Natural killer cell (primary cell): Measurements from ENCODE around the gene ELMO1. TPM values are rescaled to one million over a fixed set of nuclear protein-coding genes. Genes with fewer than 3 reads are reported as not detected.

Experiments
- ATAC-seq, 3 donors: fragments of 150-1000 bp in 2 of 3; fragments of 200-7000 bp in 1 of 3; cut with Tn5 transposase; 1 replicate in 1 of 3; 2 replicates in 2 of 3; pipeline ENCODE4 v1.10.0; 2021; ENCODE audit warnings: mild to moderate bottlenecking in 2 of 3, moderate library complexity in 2 of 3
- DNase-seq, 2 donors: peaks; one replicate each; pipeline versions ENCODE4 v3.0.0 to v3.0.0-alpha.2; 2013 to 2021; ENCODE audit warnings: mixed read lengths in 1 of 2
- H3K27ac ChIP-seq: one replicate; pipeline ENCODE4 v1.5.1; 2013; ENCODE audit warnings: mild to moderate bottlenecking, low read length
- H3K27me3 ChIP-seq: one replicate; pipeline ENCODE4 v1.6.1; 2013; ENCODE audit warnings: low read length; ENCODE audit not compliant: control insufficient read depth, insufficient read depth
- H3K36me3 ChIP-seq: one replicate; pipeline ENCODE4 v1.6.1; 2013; ENCODE audit warnings: low read length; ENCODE audit not compliant: control insufficient read depth, insufficient read depth
- H3K4me1 ChIP-seq: one replicate; pipeline ENCODE4 v1.6.1; 2013; ENCODE audit warnings: low read length; ENCODE audit not compliant: control insufficient read depth, insufficient read depth
- H3K4me3 ChIP-seq: one replicate; pipeline ENCODE4 v1.5.1; 2013; ENCODE audit warnings: low read length
- H3K9me3 ChIP-seq: one replicate; pipeline ENCODE4 v1.6.1; 2013; ENCODE audit warnings: low read length; ENCODE audit not compliant: control insufficient read depth, insufficient read depth
- H3K27ac Mint-ChIP-seq, 2 donors: one replicate each; pipeline ENCODE4 v1.8.0; 2022; ENCODE audit warnings: mild to moderate bottlenecking in 2 of 2, mixed read lengths in 2 of 2, moderate library complexity in 1 of 2
- H3K27me3 Mint-ChIP-seq, 2 donors: one replicate each; pipeline ENCODE4 v1.8.0; 2022; ENCODE audit warnings: low read depth in 2 of 2, mixed read lengths in 2 of 2
- H3K36me3 Mint-ChIP-seq: one replicate; pipeline ENCODE4 v1.8.0; 2022; ENCODE audit warnings: mixed read lengths
- H3K4me1 Mint-ChIP-seq, 2 donors: one replicate each; pipeline ENCODE4 v1.8.0; 2022; ENCODE audit warnings: mixed read lengths in 2 of 2
- H3K4me3 Mint-ChIP-seq: one replicate; pipeline ENCODE4 v1.8.0; 2022; ENCODE audit warnings: mild to moderate bottlenecking, moderate library complexity, mixed read lengths
- H3K9me3 Mint-ChIP-seq, 2 donors: one replicate each; pipeline ENCODE4 v1.8.0; 2022; ENCODE audit warnings: mixed read lengths in 2 of 2
- CTCF ChIP-seq: fragments of 200-600 bp; IDR thresholded peaks from one replicate; pipeline ENCODE4 v1.8.0; 2022; ENCODE audit warnings: antibody characterized with exemption
- WGBS: methylation state at CpG from one replicate; pipeline ENCODE4 v1.1.7; 2013; ENCODE audit warnings: missing lambda C conversion rate; ENCODE audit not compliant: insufficient coverage; 5-methylcytosine and 5-hydroxymethylcytosine counted together
- intact Hi-C: fragments of 100-400 bp; cut with micrococcal nuclease; formaldehyde crosslinking; loops from one replicate; pipeline ENCODE4 v1.14.2; 2022
- total RNA-seq, 4 donors: library from RNA; stranded (reverse); fragments of 120-200 nt in 1 of 4; gene quantifications; one replicate each; pipeline versions ENCODE4 v1.2.3 to v1.2.4, GENCODE V29; 2013 to 2022

ELMO1 gene
- total RNA-seq, 3 donors from 2014 or later (not counting 1 experiment from before 2014, with no cell fraction given): 127 to 147 (median 130) TPM

GRCh38 chr7:36811807-36812206 is 636.9 kb downstream of the ELMO1 start:
- Mint-ChIP-seq H3K27ac (no peak overlapping the region), H3K27me3 (no peaks in the 10 kb centered on the region), H3K9me3 (no peaks in the 10 kb centered on the region), H3K36me3 (peaks cover 11% of the 10 kb centered on the region), H3K4me1 (peaks cover 24 to 25% of the 10 kb centered on the region in 2 donors), H3K4me3 (no peak overlapping the region)
- Histone ChIP-seq H3K9me3 (no peaks in the 10 kb centered on the region), H3K27me3 (no peaks in the 10 kb centered on the region), H3K4me1 (peaks cover 14% of the 10 kb centered on the region), H3K4me3 (no peak overlapping the region), H3K27ac (no peak overlapping the region), H3K36me3 (no peaks in the 10 kb centered on the region)
- TF ChIP-seq CTCF: no peak
- DNase-seq (no peak), ATAC-seq (no peak)
- intact Hi-C loops: no loop called here
- WGBS: 59% methylated on average over 3 of the region's 3 CpGs

- no peak overlapping the region for H3K4me3 Mint-ChIP-seq
- no peak overlapping the region for H3K4me3 ChIP-seq
- H3K27me3 ChIP-seq: no peaks in the 10 kb centered on the region
- H3K27me3 Mint-ChIP-seq: no peaks in the 10 kb centered on the region
- no peaks in the 10 kb centered on the region for H3K9me3 ChIP-seq
- H3K4me1 ChIP-seq: peaks cover 14% of the 10 kb centered on the region
- ATAC-seq (no peak), DNase-seq (no peak)
- no peak overlapping the region for H3K27ac Mint-ChIP-seq
- no peak overlapping the region for H3K27ac ChIP-seq
- peaks cover 26 to 27% of the 10 kb centered on the region in 2 donors for H3K4me1 Mint-ChIP-seq
- no peaks in the 10 kb centered on the region for H3K9me3 Mint-ChIP-seq
- H3K36me3 Mint-ChIP-seq: no peaks in the 10 kb centered on the region
- intact Hi-C loops: no loop called here
- 57% methylated on average over 2 of the region's 2 CpGs for WGBS
- no peak for TF ChIP-seq CTCF
- H3K36me3 ChIP-seq: no peaks in the 10 kb centered on the region
Observed at GRCh38 chr7:36810489-36810888, 638.2 kb downstream of the ELMO1 start.

GRCh38 chr7:36810032-36810431 is 638.6 kb downstream of the ELMO1 start:
- H3K4me1 ChIP-seq: peaks cover 14% of the 10 kb centered on the region
- WGBS: 80% methylated on average over 1 of the region's 1 CpG

More at GRCh38 chr7:36810032-36810431, 638.6 kb downstream of the ELMO1 start:
- Histone ChIP-seq H3K27ac (no peak overlapping the region), H3K36me3 (no peaks in the 10 kb centered on the region), H3K9me3 (no peaks in the 10 kb centered on the region), H3K27me3 (no peaks in the 10 kb centered on the region), H3K4me3 (no peak overlapping the region)
- peaks cover 0 to 2% of the 10 kb centered on the region in 2 donors for H3K27me3 Mint-ChIP-seq
- peaks cover 5% of the 10 kb centered on the region for H3K36me3 Mint-ChIP-seq
- H3K4me3 Mint-ChIP-seq: no peak overlapping the region
- TF ChIP-seq CTCF: no peak
- ATAC-seq: no peak
- intact Hi-C loops: no loop called here
- no peaks in the 10 kb centered on the region for H3K9me3 Mint-ChIP-seq
- H3K4me1 Mint-ChIP-seq: peaks cover 26 to 31% of the 10 kb centered on the region in 2 donors
- no peak overlapping the region for H3K27ac Mint-ChIP-seq
- no peak for DNase-seq
